Activated CD8-positive, alpha-beta T cell treated with anti-CD3 and anti-CD28 coated beads, Interleukin-2, amount 10 ng/mL, durations not matched to agents 7 days and 5 days (primary cell): Measurements from ENCODE around the gene TGM2. TPM values are rescaled to one million over a fixed set of nuclear protein-coding genes. Genes with fewer than 3 reads are reported as not detected.
A peak's percentile ranks its signal among the peaks of the same experiment; 100 is the strongest.

Experiments used
- ATAC-seq: fragments of 150-1000 bp; cut with Tn5 transposase; one replicate; pipeline ENCODE4 v1.10.0; 2021; ENCODE audit warnings: moderate library complexity
- CTCF ChIA-PET: fragments of 350-600 bp; sonication (Branson Sonifier 250); formaldehyde crosslinking; loops from one replicate; lab custom pipeline; 2021; ENCODE audit warnings: antibody characterized with exemption; lab: Charles Lee
- POLR2A ChIA-PET: fragments of 350-600 bp; sonication (Branson Sonifier 250); formaldehyde crosslinking; loops from one replicate; lab custom pipeline; 2021; ENCODE audit warnings: antibody characterized with exemption; lab: Charles Lee
- DNase-seq: peaks from one replicate; pipeline ENCODE4 v3.0.0-alpha.2; 2020
- H3K27ac Mint-ChIP-seq: one replicate; pipeline ENCODE4 v1.8.0; 2021; ENCODE audit warnings: mild to moderate bottlenecking, mixed read lengths
- H3K27me3 Mint-ChIP-seq: one replicate; pipeline ENCODE4 v1.8.0; 2021; ENCODE audit warnings: low read depth, mixed read lengths
- H3K36me3 Mint-ChIP-seq: one replicate; pipeline ENCODE4 v1.8.0; 2021; ENCODE audit warnings: low read depth, mixed read lengths
- H3K4me1 Mint-ChIP-seq: one replicate; pipeline ENCODE4 v1.8.0; 2021; ENCODE audit warnings: low read depth, mixed read lengths
- H3K4me3 Mint-ChIP-seq: one replicate; pipeline ENCODE4 v1.8.0; 2021; ENCODE audit warnings: mild to moderate bottlenecking, mixed read lengths
- H3K9me3 Mint-ChIP-seq: one replicate; pipeline ENCODE4 v1.8.0; 2022; ENCODE audit warnings: mixed read lengths; ENCODE audit not compliant: insufficient read depth
- total RNA-seq, 2 experiments: library from RNA; stranded (reverse); gene quantifications; one replicate each; pipeline ENCODE4 v1.2.3, GENCODE V29; 2021

TGM2 gene
- total RNA-seq, 2 experiments from 2014 or later: 0.31 to 0.34 TPM

GRCh38 chr20:38146628-38147027 lies 18.4 kb downstream of the TGM2 start:
- ChIA-PET POLR2A (no interaction called here), CTCF (no interaction called here)
- Mint-ChIP-seq H3K9me3 (no peaks in the 10 kb centered on the region), H3K27ac (no peak overlapping the region), H3K4me1 (peaks cover 5% of the 10 kb centered on the region), H3K36me3 (no peaks in the 10 kb centered on the region), H3K27me3 (no peaks in the 10 kb centered on the region), H3K4me3 (no peak overlapping the region)
- DNase-seq (no peak), ATAC-seq (no peak)

- Mint-ChIP-seq H3K9me3 (no peaks in the 10 kb centered on the region), H3K36me3 (no peaks in the 10 kb centered on the region), H3K4me1 (peaks cover 3% of the 10 kb centered on the region), H3K27me3 (no peaks in the 10 kb centered on the region), H3K27ac (no peak overlapping the region), H3K4me3 (no peak overlapping the region)
- ChIA-PET CTCF (no interaction called here), POLR2A (no interaction called here)
- DNase-seq: no peak
- no peak for ATAC-seq
These were observed 18.9 kb downstream of the TGM2 start for GRCh38 chr20:38146156-38146555.

GRCh38 chr20:38145729-38146075 lies 19.4 kb downstream of the TGM2 start:
- Mint-ChIP-seq H3K9me3 (no peaks in the 10 kb centered on the region), H3K27ac (no peak overlapping the region), H3K4me3 (no peak overlapping the region), H3K36me3 (no peaks in the 10 kb centered on the region), H3K27me3 (no peaks in the 10 kb centered on the region), H3K4me1 (peaks cover 3% of the 10 kb centered on the region)
- DNase-seq (no peak), ATAC-seq (no peak)
- ChIA-PET POLR2A (no interaction called here), CTCF (no interaction called here)

- DNase-seq: no peak
- Mint-ChIP-seq H3K27me3 (no peaks in the 10 kb centered on the region), H3K36me3 (no peaks in the 10 kb centered on the region), H3K4me3 (no peak overlapping the region), H3K27ac (no peak overlapping the region), H3K4me1 (peaks cover 3% of the 10 kb centered on the region), H3K9me3 (no peaks in the 10 kb centered on the region)
- no peak for ATAC-seq
- ChIA-PET CTCF (interaction anchor here (1.4 kb wide), 1 partner anchor 72 kb away, joined by 3 read pairs; no protein-coding TSS in a partner anchor), POLR2A (no interaction called here)
These were observed 19.9 kb downstream of the TGM2 start for GRCh38 chr20:38144974-38145728.

GRCh38 chr20:38144598-38144973 lies 20.5 kb downstream of the TGM2 start:
- Mint-ChIP-seq H3K4me3 (no peak overlapping the region), H3K36me3 (no peaks in the 10 kb centered on the region), H3K27me3 (no peaks in the 10 kb centered on the region), H3K4me1 (peaks cover 3% of the 10 kb centered on the region), H3K27ac (no peak overlapping the region), H3K9me3 (no peaks in the 10 kb centered on the region)
- ATAC-seq (no peak), DNase-seq (no peak)
- ChIA-PET CTCF (interaction anchor here (1.4 kb wide), 2 partner anchors 71 to 76 kb away, joined by 3 read pairs; no protein-coding TSS in a partner anchor), POLR2A (no interaction called here)

- no peaks in the 10 kb centered on the region for H3K36me3 Mint-ChIP-seq
- ChIA-PET CTCF (interaction anchor here (1.4 kb wide), 2 partner anchors 71 to 77 kb away, joined by 3 read pairs; no protein-coding TSS in a partner anchor), POLR2A (no interaction called here)
- DNase-seq: no peak
- no peaks in the 10 kb centered on the region for H3K9me3 Mint-ChIP-seq
- H3K27me3 Mint-ChIP-seq: no peaks in the 10 kb centered on the region
- H3K4me3 Mint-ChIP-seq: no peak overlapping the region
- peaks cover 3% of the 10 kb centered on the region for H3K4me1 Mint-ChIP-seq
- no peak for ATAC-seq
- peak overlapping the region; percentile 1 for H3K27ac Mint-ChIP-seq
These were observed 21.2 kb downstream of the TGM2 start for GRCh38 chr20:38143646-38144554.

- ATAC-seq (no peak), DNase-seq (no peak)
- Mint-ChIP-seq H3K4me1 (peaks cover 3% of the 10 kb centered on the region), H3K4me3 (no peak overlapping the region), H3K9me3 (no peaks in the 10 kb centered on the region), H3K27ac (no peak overlapping the region), H3K36me3 (no peaks in the 10 kb centered on the region), H3K27me3 (no peaks in the 10 kb centered on the region)
- CTCF ChIA-PET: interaction anchor here (1.4 kb wide), 1 partner anchor 77 kb away, joined by 3 read pairs; no protein-coding TSS in a partner anchor
- POLR2A ChIA-PET: no interaction called here
These were observed 21.8 kb downstream of the TGM2 start for GRCh38 chr20:38143238-38143645.

GRCh38 chr20:38141889-38142494 lies 23.1 kb downstream of the TGM2 start:
- ChIA-PET CTCF (no interaction called here), POLR2A (no interaction called here)
- Mint-ChIP-seq H3K36me3 (no peaks in the 10 kb centered on the region), H3K4me1 (peaks cover 3% of the 10 kb centered on the region), H3K27me3 (no peaks in the 10 kb centered on the region), H3K9me3 (no peaks in the 10 kb centered on the region), H3K27ac (no peak overlapping the region), H3K4me3 (no peak overlapping the region)
- DNase-seq: no peak
- ATAC-seq: no peak

GRCh38 chr20:38141204-38141888 lies 23.7 kb downstream of the TGM2 start:
- no peak overlapping the region for H3K27ac Mint-ChIP-seq
- no peaks in the 10 kb centered on the region for H3K9me3 Mint-ChIP-seq
- no peak for DNase-seq
- peaks cover 3% of the 10 kb centered on the region for H3K4me1 Mint-ChIP-seq
- no peaks in the 10 kb centered on the region for H3K36me3 Mint-ChIP-seq
- ChIA-PET POLR2A (no interaction called here), CTCF (no interaction called here)
- H3K27me3 Mint-ChIP-seq: no peaks in the 10 kb centered on the region
- ATAC-seq: no peak
- H3K4me3 Mint-ChIP-seq: no peak overlapping the region

GRCh38 chr20:38139977-38140753 lies 24.9 kb downstream of the TGM2 start:
- Mint-ChIP-seq H3K27me3 (no peaks in the 10 kb centered on the region), H3K27ac (no peak overlapping the region), H3K36me3 (no peaks in the 10 kb centered on the region), H3K4me1 (peaks cover 5% of the 10 kb centered on the region), H3K9me3 (no peaks in the 10 kb centered on the region), H3K4me3 (no peak overlapping the region)
- ATAC-seq (no peak), DNase-seq (no peak)
- ChIA-PET CTCF (interaction anchor here (1.8 kb wide), 1 partner anchor 83 kb away, joined by 3 read pairs; no protein-coding TSS in a partner anchor), POLR2A (no interaction called here)
